Activated naive CD8-positive, alpha-beta T cell treated with anti-CD3 and anti-CD28 coated beads, Interleukin-2, amount 50 U/mL, for 16 hours (primary cell): ENCODE results near the gene UGT1A7.

ENCODE experiments used
- DNase-seq: peaks from one replicate; pipeline ENCODE4 v3.0.0-alpha.2; 2020; ENCODE audit warnings: low read depth, low spot score

UGT1A7 gene

GRCh38 chr2:233798335-233799086, 116.8 kb downstream of the UGT1A7 start:
- no peak for DNase-seq

GRCh38 chr2:233799087-233799665, 117.5 kb downstream of the UGT1A7 start:
- no peak for DNase-seq

DNA sequence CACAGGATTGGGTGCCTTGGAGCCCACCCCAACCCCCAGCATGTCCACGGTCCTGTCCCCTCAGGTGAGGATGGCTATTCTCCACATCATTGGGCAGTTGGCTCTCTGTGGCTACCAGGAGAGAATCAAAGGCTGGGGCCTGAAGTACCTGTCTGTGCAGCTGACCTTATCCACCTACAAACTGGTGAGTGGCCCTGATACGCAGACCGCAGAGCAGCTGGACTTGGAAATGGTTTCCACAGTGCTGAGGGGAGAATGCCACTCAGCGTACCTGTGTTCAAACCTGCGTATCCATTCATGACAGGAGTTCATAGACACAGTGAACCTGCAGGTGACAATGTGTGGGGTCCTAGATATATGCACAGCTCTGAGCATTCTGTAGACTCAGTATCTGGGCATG, 118.0 kb downstream of the UGT1A7 start:
- DNase-seq, result no peak

DNA sequence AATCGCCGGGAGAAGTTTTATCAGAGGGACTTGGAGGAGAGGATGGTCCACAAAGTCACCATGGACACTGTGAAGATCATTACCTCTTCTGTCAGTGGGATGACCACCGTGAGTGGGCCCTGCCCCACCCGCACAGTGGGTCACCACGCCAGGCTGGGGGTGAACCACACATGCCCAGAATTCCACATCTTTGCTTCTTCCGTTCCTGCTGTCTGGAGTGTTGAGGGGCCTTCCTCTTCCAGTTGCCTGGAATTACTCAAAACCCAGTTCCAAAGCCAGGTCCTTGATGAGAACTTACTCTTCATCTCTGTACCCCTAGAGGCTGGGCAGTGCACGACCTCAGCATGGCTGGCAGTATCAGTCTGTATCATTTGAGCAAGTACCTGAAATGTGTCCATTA, 118.5 kb downstream of the UGT1A7 start:
- DNase-seq, result no peak

DNA sequence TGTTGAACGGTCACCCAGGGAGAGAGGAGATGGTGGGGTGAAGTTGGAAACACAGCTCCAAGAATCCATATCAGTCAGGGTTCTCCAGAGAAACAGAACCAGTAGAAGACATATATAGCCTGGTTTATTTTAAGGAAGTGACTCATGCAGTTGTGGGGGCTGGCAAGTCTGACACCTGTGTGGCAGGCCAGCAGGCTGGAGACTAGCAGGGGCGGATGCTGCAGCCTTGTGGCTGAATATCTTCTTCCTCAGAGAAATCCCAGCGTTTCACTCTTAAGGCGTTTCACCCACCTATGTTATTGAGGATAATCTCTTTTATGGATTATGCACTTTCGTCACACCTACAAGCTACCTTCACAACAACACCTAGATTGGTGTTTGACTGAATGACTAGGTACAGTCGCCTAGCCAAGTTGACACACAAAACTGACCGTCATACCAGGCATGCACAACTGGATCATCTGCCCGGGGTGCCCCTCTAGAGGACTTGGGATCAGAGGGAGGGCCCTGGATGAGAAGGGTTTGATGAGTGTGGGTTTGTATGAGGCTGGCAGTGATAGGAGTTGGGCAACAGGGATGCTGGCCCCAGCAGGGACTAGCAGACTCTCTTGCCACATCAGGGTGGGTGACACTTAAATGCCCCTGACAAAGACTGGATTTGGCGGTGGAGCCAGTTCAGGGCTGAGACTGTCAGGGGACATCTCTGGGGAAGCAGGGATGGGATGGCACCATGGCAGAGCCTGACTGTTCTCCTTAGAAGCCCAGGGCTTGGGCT, 119.8 kb downstream of the UGT1A7 start:
- DNase-seq, result no peak

DNA sequence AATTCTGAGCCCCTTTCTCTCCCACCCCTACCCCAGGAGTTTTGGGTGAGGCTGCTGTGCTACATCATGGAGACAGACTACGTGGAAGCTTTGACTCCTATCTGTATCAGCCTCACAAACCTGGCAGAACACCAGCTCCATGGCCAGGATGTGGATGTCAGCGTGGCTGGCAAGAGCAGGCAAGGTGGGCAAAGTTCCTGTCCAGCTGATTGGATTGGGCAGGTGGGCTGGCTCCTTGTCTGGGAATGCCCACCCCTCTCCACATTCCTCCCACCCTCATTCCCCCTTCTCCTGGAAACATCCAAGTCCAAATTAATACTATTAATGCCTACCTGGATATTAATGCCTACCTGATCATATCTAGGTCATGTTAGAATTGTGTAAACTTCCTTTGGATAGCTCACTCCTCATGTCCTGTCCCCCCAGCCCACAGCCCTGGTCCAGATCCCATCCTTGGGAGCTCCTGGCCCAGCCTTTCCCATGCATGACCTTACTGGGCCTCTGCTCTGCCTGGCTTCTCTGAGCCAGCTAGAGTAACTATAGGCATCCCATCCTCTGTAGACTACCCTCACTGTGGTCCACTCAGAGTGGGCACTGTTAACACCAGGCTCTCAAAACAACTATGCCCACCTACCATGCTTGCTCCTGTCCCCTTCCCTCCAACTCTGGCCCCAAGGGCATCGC, 120.6 kb downstream of the UGT1A7 start:
- DNase-seq, result no peak

DNA sequence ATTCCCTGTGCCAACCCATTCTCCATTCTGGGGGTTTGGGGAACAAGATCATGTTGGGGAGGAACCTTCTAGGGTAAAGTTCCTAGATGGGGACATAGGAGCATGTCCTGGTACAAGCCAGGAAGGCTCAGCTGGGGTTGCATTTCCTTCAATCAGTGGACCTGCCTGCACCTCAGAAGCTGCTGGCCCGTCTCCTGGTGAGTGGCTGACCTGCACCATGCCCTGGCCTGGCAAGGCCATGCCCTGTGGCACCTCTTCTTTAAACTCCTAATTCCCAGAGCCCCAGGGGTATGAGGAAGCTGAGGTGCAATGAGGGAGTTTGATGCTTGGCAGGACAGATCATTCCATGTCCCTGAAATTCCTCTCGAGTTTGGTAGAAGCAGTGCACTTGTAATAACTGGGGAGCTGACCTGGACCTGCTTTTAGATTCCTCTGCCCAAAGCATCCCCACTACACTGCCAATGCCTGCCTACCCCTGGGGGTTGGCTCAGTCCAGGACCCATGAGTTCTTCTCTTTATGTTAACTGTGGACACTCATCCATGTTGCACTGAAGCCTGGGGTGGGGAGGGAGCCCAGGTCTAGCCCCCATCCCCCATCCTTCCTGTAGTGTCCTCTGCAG, 121.7 kb downstream of the UGT1A7 start:
- DNase-seq, result no peak

DNA sequence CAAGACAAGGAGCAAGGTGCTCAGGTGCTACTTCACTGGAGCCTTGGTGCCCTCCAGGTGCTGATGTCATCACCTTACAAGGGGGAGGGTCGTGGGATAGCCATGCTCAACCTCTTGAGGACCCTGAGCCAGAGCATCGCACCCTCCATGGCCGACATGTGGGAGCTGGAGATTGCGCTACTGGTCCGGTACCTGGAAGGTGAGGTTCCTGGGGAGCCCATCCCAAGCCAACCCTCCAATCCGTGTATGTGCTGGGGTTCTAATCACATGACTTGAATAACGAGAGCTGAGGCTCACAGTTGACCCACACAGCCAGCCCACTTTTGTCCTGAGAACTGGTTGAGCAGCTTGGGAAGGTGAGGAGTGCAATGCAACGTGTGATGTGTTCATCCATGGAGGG, 122.3 kb downstream of the UGT1A7 start:
- no peak for DNase-seq

- DNase-seq, result no peak
Measured at GRCh38 chr2:233807215-233807865, 125.6 kb downstream of the UGT1A7 start.

- no peak for DNase-seq
Measured at GRCh38 chr2:233807966-233808935, 126.5 kb downstream of the UGT1A7 start.

GRCh38 chr2:233810385-233810784, 128.7 kb downstream of the UGT1A7 start:
- no peak for DNase-seq

GRCh38 chr2:233811087-233811486, 129.4 kb downstream of the UGT1A7 start:
- no peak for DNase-seq

DNA sequence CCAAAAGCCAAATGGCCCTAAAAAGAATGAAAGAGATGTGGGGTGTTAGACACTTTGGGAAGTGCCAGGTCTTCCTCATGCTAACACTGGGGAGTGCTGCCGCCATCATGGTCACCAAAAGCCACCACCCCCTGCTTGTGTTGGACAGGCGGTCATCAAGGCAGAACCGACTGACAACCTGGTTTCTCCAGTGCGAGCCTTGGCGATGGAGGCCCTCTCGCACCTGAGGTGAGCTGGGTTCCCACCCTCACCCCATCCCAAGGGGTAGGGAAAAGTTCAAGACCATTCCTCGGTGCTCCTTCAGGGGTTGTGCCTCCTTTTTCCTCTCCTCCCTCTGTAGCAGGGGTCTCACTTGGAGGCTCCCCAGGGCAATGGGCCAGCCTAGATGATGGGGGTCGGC, 130.0 kb downstream of the UGT1A7 start:
- no peak for DNase-seq

DNA sequence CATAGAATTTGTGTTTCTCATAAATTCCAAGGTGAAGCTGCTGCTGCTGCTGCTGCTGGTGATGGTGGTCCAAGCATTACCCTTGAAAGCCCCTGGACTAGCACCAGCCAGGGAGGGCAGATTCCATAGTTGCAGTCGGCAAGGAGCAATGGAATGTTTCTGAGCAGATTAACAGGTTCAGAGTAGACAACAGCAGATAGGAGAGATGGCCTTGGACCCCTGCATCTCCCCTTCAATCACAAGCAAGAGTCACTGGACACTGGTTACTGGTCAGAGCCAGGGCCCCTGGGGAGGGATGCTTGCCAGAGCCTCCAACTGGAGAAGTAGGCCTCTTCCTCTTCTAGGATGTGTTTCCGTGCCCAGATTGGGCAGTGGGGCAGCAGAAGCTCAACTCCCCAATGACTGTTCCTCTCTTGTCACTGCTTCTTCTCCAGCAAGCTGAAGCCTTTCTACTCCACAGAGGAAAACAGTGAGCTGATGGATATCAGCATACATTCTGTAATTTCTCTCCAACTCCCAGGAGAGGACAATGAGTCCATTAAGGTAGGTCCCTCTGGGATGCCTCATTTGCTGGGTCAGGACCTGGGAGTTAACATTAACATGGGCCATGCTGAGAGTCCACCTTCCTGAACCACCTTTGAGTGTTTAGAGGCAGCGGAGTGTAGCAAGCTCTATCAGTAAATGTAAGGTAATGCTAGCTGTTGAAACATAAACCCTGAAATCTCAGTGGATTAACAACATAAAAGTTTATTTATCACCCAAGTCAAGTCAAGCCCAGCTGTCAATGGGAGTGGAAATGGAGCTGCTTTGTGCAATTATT, 131.7 kb downstream of the UGT1A7 start:
- DNase-seq, result no peak

DNA sequence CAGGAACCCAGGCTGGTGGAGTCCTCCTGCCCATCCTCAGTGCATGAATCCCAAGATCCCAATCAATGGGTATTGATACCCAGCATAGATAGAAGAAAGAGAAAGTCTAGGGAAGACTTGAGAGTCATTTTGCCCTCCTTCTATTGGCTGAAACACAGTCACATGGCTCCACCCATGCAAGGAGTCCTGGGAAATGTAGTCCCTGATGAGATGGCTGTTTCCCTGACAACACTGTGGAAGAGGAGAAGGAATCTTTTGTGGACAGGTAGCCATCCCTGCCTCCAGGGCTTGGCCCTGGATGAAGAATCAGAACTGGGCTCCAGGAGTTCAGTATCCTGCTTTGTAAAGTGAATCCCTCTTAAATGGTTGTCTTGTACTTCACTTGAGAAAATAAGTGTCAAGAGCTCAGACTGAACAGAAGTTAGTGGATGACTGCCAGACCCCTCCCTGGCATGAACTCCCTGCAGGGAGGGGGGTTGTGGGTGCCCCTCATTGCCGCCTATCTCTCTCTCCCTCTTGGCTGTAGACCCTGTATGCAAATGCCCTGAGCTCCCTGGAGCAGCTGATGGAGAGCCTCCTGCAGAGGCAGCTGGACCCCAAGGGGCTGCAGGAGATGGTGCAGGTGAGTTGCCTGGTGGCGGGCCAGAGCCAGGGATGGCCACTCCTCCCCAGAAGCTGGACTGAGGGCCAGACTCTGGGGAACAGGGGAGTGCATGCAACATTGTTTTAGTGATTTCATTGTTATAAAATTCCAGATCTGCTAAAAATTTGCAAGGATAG, 132.5 kb downstream of the UGT1A7 start:
- DNase-seq, result no peak

- no peak for DNase-seq
Measured at GRCh38 chr2:233815861-233816260, 134.2 kb downstream of the UGT1A7 start.

- DNase-seq, result no peak
Measured at GRCh38 chr2:233816334-233816733, 134.6 kb downstream of the UGT1A7 start.

DNA sequence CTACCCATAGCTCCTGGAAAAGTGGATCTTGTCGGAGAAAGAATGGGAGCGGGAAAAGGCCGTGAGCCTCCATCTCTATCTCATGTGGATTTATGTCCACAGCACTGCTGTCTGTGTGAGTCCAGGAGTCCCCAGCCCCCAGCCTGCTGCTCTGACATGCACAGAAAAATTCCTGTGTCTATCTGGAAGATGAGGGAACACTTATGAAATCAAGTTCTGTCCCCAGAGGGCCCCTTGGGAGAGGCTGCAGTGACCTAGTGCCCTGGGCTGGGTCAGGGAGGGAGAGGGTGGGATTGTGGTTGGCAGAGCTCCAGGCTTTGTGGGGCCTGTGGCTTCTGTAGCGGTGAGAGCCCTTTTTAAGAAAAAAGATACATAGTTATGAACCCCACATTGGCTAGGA, 135.1 kb downstream of the UGT1A7 start:
- DNase-seq, result no peak
